Measurements from ENCODE around the gene HAND2.

Gene HAND2

GRCh38 chr4:173502282-173502681, 27.7 kb downstream of the HAND2 start:
- DNase-seq (ENCODE audit: low read depth), result no peak

DNA sequence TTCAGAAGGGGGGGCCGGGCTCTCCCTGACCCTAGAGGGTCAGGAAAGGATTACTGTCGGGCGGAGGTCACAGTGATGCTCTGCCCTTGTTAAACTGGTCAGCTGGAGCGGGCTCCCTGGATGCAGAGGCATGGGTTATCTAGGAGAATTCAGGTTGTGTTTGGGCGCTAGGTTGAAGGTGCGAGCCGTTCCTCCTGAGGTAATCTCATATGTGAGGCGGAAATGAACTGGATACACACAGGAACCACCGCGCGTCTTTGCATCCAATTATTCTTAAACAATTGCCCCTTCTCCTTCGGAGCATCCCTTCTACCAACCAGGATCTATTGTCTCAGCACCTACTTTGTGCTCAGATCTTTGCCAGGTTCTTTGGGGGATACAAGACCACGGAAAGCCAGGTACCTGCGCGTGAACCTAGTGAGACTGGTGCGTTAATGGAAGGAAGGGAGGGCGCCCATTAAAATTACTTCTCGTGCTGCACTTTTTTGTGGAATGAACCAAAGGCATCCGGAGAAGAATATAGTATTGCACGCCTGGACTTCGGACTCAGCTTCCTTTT, 28.4 kb downstream of the HAND2 start:
- DNase-seq (ENCODE audit: low read depth), result no peak

DNA sequence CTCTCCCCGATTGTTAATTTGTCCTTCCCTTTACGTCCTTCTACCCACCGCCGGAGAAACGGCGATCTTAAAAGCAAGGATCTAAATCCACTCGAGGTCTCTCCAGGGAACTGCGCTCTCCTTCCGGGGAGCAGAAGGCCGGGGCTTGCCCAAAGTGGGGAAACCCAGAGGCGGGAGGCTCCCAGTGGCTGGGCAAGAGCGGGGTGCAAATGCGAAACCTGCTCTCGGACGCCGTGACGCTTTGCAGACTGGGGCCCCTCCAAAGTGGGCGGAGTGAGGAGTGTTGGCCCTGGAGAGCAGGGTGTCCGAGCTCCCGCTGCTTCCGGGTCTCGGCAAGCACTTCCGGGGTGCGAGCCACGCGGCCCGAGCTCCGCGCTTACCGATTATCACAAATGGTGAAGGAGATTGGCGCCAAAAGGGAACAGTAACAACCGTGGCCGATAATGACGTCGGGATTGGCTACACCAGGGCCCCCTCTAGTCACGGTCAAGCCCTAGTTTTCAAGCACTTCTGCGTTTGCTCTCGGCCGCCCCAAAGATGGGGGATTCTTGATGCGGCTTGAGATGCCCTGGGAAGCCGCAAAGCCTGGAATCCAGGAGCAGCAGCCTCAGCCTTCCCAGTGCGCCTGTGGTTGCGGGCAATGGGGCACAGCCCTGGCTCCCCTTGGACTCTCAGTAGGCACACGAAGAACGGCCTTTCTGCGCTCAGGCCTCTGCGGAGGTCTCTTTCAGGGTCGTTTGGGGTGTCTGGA, 29.0 kb downstream of the HAND2 start:
- DNase-seq (ENCODE audit: low read depth), result no peak

DNA sequence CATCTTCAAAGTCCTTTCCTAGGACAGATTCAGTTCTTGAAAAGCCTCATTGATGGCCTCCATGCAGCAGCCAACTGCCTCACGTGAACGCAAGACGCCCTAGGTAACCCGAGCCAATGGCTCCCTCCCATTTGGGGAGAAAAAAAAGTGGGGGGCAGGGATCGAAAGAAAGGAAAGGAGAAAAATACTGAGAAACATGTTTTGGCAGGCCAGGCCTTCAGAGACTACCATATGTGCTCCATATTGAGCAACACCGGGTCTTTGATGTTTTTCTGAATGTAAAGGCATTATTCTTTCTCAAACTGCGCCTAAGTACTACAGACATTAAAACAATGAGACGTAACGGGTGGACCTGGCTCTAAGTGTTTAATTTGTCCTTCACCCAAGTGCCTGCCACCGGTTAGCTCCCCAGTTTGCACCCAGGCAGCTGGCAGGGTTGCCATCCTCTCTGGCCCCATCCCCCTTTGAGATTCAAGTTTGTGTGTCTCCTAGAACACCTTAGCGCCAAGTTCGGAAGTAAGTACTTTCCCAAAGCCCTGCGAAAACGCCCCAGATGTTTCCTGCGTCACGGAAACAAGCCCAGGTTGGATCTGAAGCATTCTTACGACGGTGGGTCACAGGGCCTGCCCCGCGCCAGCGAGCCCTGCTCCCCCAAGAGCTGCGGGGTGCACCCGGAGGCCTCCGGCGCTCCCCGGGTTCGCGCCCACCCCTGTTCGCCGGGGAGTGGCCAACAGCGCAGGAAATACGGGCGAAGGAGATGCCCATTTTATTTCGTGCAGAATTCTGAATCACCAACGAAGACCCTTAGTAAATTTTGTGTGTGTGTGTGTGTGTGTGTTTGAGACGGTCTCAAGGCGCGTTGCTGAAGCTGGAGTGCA, 30.1 kb downstream of the HAND2 start:
- DNase-seq (ENCODE audit: low read depth), result no peak

- no peak for DNase-seq (ENCODE audit: low read depth)
Observed at GRCh38 chr4:173498771-173499170, 31.3 kb downstream of the HAND2 start.

DNA sequence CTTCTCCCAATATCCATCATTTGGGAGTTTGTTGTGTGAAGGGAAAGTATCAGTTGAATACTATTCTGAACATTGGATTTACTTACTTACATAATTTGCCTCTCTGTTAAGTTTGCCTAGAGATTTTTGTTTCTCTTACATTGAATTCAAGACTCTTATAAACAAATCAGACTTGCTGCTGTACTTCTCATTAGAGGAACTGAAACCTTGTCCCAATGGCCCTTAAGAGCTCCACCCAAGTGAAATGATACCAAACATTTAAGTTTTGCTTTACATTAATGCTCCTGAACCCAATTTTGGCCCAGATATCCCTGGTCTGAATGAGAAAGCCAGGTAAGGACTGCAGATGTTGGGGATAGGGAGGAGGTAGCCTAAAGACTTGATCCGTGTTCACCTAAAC, 32.0 kb downstream of the HAND2 start:
- DNase-seq (ENCODE audit: low read depth), result no peak

GRCh38 chr4:173494013-173494970, 35.7 kb downstream of the HAND2 start:
- peak; percentile 21 for DNase-seq (ENCODE audit: low read depth)

DNA sequence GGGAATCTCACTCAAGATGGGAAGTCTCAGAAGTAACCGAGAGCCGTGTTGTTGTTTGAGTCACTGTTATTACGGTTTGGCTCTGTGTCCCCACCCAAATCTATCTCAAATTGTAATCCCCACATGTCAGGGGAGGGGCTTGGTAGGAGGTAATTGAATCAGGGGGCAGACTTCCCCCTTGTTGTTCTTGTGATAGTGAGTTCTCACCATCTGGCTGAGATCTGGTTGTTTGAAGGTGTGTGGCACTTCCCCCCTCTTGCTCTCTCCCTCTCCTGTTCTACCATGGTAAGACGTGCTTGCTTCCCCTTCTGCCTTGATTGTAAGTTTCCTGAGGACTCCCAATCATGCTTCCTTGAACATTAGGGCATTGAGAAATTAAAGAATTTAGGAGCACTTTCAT, 37.0 kb downstream of the HAND2 start:
- DNase-seq (ENCODE audit: low read depth), result no peak

DNA sequence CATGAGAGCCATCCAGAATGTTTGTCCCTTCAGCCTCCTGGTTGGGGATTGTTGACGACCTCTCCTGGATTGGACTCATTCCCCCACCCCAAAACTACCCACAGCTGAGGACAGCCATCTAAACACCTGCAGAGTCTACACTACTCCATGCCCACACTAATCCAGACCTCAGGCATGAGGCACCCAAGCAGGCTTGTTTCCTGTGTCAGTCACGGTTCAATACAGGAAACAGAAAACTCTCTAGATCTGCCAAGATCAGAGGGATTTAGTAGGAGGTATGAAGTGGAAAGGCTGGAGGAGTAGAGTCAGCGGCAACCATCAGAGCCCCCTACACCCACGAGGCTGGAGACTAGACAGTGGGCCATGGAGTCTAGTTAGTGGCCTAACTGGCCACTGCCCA, 37.7 kb downstream of the HAND2 start:
- no peak for DNase-seq (ENCODE audit: low read depth)

- no peak for DNase-seq (ENCODE audit: low read depth)
Observed at GRCh38 chr4:173490817-173491528, 39.1 kb downstream of the HAND2 start.

- DNase-seq (ENCODE audit: low read depth), result no peak
Observed at GRCh38 chr4:173490256-173490655, 39.8 kb downstream of the HAND2 start.

GRCh38 chr4:173489514-173489913, 40.5 kb downstream of the HAND2 start:
- no peak for DNase-seq (ENCODE audit: low read depth)

GRCh38 chr4:173488656-173489055, 41.4 kb downstream of the HAND2 start:
- DNase-seq (ENCODE audit: low read depth), result no peak

GRCh38 chr4:173488074-173488473, 42.0 kb downstream of the HAND2 start:
- no peak for DNase-seq (ENCODE audit: low read depth)

DNA sequence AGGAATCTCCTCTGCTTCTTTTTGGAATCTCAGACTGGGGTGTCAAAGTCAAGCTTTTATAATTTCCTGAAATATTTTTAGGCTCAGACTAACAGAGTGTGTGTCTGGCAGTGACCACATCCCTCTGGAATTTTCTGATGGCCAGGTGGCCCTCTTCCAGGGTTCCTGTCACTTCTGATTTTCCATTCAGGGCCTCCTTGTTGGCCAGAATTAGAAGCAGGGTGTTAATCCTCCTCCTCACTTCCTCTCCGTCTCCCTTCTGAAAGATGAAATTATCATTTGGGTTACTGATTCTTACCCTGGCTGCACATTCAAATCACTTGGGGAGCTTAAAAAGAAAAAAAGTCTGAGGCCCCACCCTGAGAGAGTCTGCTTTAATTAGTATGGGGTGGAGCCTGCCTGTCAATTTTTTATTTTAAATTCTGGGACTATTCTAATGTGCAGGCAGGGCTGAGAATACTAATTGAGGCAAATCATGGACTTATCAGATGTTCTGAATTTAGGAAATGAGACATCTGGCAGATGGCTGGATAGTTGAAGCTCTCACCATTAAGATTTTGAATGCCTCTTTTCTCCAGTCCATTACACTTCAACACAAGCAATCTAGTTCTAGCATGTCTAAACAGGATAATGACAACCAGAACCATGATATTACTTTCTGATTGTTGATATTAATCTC, 43.2 kb downstream of the HAND2 start:
- no peak for DNase-seq (ENCODE audit: low read depth)

- no peak for DNase-seq (ENCODE audit: low read depth)
Observed at GRCh38 chr4:173485164-173485563, 44.9 kb downstream of the HAND2 start.

- DNase-seq (ENCODE audit: low read depth), result no peak
Observed at GRCh38 chr4:173482330-173482931, 47.6 kb downstream of the HAND2 start.

DNA sequence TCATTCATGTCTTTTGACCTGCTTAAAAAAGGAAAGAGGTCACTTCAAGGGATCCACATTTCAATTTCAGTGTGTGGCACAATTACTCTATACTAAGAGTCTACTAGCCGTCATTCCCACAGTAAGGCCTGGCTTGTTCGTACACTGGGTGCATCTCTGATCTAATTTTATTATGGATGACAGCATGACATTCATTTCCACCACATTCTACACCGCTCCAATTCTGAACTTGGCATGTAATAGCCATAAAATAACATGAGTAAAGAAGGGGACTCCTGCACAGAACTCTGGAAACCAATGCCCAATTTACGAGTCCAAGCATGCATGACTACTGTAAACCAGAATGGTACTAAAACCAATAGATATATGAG, 51.1 kb downstream of the HAND2 start:
- no peak for DNase-seq (ENCODE audit: low read depth)

GRCh38 chr4:173478201-173478912, 51.7 kb downstream of the HAND2 start:
- DNase-seq (ENCODE audit: low read depth), result no peak

GRCh38 chr4:173477016-173477415, 53.0 kb downstream of the HAND2 start:
- no peak for DNase-seq (ENCODE audit: low read depth)
